Epithelial cell of prostate (primary cell): ENCODE results near the gene TJP2.

ENCODE experiments used
- DNase-seq: peaks from one replicate; pipeline ENCODE4 v3.0.0-alpha.2; 2011; ENCODE audit warnings: low read depth, low spot score
- H3K27ac ChIP-seq: fragments of 450-650 bp; 2 replicates; pipeline ENCODE4 v1.5.1; 2017; ENCODE audit warnings: mild to moderate bottlenecking

Gene TJP2

GRCh38 chr9:69188975-69189374 is 14.9 kb downstream of the TJP2 start:
- H3K27ac ChIP-seq = no peak overlapping the region
- DNase-seq = no peak

DNA sequence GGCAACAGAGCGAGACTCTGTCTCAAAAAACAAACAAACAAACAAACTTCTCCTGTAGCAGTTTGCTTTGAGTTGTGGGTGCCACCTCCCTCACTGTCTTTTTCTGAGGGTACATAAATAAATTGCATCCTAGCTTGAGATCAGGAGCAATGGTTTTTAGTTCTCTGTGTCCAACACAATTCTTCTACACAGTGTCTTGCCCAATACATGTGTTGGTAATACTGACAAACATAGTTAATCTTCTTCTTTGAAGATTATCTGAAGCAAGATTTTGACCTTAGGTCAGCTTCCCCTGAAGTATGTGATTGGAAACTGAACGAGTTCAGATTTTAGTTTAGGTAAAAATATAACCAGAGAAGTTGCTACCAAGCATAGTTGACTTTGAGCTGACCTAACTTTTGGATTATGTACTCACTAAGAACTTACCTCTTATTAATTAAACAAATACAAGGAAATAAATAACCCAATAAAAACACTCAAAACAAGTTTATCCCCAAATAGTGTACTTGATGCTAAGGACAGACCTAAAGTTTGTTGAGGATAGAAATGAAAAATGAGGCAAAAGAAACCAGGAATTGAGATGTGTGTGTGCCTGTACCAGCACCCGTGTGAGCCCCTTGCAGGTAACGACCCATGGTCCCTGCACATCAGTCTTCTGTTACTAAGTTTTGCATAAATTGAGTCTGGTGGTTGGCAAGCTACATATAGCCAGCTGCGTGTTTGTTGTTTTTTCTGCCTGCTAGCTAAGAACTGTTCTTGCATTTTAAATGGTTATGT is 16.2 kb downstream of the TJP2 start:
- H3K27ac ChIP-seq = no peak overlapping the region
- no peak for DNase-seq

GRCh38 chr9:69190863-69191181 is 16.7 kb downstream of the TJP2 start:
- DNase-seq = no peak

GRCh38 chr9:69191231-69191630 is 17.2 kb downstream of the TJP2 start:
- DNase-seq = no peak
- H3K27ac ChIP-seq = no peak overlapping the region

More at GRCh38 chr9:69190863-69191181, 16.7 kb downstream of the TJP2 start:
- H3K27ac ChIP-seq = no peak overlapping the region

DNA sequence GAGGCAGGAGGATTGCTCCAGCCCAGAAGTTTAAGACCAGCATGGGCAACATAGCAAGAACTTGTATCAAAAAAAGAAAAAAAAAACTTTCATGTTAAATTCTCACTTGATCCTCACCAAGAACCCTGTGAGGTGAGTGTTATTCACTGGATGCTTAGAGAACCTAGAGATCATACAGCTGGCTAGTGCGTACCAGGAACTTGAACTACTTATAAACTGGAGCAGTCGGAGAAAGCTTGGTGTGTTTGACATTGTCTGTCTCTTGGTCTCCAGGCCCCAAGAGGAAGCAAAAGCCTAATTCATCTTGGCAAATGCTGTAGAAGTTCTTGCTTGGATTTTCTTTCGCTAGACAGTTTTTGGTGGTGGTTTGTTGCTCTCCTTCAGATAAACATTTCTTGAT is 18.1 kb downstream of the TJP2 start:
- no peak for DNase-seq
- no peak overlapping the region for H3K27ac ChIP-seq

GRCh38 chr9:69193685-69194032 is 19.6 kb downstream of the TJP2 start:
- H3K27ac ChIP-seq = no peak overlapping the region
- no peak for DNase-seq

- H3K27ac ChIP-seq = no peak overlapping the region
- DNase-seq = no peak
Observed at GRCh38 chr9:69194702-69195418, 20.8 kb downstream of the TJP2 start.

DNA sequence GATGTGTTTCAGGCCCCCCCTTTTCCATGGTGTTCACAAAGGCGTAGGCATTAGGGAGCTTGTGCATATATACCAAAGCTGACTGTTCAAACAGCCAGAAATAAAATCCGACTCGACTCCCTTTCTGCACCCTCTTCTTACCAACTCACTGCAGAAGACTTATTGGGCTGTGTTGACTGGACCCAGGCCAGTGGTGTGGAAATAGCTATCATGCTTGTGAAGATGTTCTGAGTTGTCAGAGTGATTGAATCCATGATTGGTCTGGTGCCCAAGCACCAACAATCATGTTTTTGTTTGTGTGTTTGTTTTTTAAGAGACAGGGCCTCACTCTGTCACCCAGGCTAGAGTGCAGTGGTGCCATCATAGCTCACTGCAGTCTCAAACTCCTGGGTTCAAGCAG is 21.6 kb downstream of the TJP2 start:
- DNase-seq = no peak
- H3K27ac ChIP-seq = no peak overlapping the region

GRCh38 chr9:69197687-69198086 is 23.6 kb downstream of the TJP2 start:
- peak overlapping the region; percentile 8 for H3K27ac ChIP-seq
- DNase-seq = no peak

DNA sequence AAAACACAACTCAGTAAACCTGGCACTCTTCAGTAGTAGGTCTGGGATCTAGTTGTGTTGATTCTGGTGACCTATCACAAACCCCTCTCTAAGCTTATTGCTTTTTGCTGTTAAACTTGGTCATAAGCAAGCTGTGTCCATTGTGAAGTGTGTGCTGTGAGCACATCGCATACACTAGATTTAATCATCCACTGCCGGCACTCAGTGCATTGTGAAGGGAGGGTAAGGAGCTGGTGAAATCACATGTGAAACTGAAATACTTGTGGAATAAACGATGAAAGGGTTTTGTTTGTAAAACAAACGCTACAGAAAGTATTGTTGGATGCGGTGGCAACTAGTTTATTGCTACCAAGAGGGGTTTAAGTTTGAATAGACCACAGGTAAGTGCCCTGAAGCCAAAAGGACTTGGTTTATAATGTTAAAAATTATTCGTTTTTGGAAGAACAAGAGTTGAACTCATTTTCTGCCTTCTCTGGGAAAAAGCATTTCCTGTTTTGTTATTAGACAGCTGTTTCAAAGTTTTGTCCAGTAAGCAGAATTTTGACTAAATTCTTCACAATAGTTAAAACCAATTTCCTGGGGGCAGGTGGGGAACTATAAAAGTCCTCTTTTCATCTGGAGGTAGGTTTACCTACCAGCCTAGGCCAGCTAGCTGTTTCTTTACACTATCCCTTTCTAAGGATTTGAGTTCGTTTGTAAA is 24.6 kb downstream of the TJP2 start:
- DNase-seq = no peak
- peak overlapping the region; percentile 8 for H3K27ac ChIP-seq

DNA sequence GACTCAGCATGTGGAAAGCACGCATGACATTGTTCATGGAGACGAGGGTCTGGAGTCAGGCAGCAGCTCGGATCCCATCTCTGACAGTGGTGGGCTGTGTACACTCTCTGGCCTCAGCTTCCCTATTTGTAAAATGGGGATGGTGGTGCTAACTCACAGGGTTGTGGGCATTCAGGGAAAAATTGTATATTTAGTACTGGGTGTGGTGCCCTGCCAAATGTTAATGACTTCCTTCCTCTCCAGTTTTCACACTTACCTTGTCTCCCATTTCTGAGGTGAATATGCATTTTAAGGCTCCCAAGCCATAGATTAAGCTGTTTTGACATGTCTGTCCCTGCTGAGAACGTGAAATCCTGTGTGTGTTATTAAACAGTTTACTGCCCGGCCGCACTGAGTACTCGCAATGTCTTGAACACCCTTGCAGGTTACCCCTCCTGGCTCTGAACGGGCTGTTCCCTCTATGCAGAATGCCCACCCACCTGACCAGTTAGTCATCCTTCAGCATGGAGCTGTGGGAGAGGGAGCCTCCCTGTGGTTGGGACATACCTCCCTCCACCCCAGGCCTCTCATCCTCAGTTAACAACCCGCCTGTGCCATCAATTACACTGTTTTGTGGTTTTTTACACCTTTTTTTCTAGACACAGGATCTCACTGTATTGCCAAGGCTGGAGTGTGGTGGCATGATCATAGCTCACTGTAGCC is 25.8 kb downstream of the TJP2 start:
- DNase-seq = peak; percentile 39
- H3K27ac ChIP-seq = no peak overlapping the region

- no peak for DNase-seq
- H3K27ac ChIP-seq = no peak overlapping the region
Observed at GRCh38 chr9:69202556-69202955, 28.5 kb downstream of the TJP2 start.

DNA sequence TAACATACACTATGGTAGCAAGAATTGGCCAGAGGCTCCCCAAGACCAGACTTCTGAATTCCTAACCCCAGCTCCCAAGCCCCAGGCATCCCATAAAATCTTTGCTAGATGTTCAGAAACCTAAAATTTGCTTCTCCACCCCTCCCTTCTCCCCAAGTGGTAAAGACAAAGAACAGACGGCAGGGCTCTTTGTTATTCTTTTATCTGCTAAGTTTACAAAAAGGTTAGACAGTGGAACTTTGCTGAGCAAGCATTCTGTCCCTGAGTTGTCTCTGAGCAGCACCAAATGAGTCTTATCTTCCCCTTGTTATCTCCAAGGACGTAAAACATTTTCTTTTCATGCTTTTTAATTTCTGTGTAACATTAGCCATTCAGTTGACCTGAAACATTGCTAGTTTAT is 30.2 kb downstream of the TJP2 start:
- H3K27ac ChIP-seq = no peak overlapping the region
- DNase-seq = no peak

DNA sequence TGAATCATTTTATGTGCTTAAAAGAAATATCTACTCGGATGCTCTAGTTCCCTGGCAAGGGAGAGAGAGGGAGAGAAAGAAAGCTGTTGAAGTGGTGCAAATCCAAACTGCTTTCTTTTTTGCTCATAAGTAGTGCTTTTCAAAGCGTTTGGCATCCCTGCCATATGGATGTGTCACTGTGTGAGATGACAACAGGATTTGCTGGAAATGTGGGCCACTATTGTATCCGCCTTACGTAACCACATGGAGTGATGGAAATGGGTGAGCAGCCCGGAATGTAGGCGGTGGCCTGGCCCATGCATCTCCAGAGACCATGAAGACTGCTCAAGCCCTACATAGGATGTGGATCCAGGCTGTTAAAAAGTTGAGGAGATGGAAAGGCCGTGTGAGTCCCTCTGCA is 30.8 kb downstream of the TJP2 start:
- DNase-seq = no peak
- H3K27ac ChIP-seq = no peak overlapping the region

GRCh38 chr9:69206047-69206446 is 32.0 kb downstream of the TJP2 start:
- DNase-seq = no peak
- H3K27ac ChIP-seq = no peak overlapping the region

- H3K27ac ChIP-seq = no peak overlapping the region
- no peak for DNase-seq
Observed at GRCh38 chr9:69207503-69207902, 33.4 kb downstream of the TJP2 start.

DNA sequence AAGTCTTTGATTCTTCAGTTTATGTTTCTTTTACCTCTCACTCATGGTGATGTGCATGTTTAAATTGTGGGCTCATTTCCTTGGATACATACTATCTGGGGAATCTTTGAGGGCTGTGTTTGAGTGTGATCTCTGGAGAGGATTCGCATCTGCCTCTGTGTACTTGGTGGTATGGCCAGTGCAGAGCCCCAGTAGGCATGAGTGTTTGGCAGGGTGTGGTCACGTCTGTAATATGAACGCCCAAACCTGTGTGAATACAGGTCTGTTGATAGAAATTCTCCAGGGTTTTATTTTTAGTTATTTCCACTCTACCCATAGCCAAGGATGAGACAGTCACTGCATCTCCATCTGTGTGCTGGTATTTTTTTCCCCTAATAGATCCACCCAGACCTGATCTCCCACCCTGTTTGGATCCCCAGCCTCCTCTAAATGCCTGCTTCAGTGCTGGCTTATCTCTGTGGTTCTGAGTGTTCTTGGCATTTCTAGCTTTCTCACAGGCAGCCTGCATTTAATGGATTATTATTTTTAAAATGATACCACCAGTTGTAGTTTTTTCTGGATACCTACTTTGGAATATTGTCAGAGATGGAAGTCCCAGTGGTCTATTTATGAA is 37.5 kb downstream of the TJP2 start:
- no peak overlapping the region for H3K27ac ChIP-seq
- no peak for DNase-seq

DNA sequence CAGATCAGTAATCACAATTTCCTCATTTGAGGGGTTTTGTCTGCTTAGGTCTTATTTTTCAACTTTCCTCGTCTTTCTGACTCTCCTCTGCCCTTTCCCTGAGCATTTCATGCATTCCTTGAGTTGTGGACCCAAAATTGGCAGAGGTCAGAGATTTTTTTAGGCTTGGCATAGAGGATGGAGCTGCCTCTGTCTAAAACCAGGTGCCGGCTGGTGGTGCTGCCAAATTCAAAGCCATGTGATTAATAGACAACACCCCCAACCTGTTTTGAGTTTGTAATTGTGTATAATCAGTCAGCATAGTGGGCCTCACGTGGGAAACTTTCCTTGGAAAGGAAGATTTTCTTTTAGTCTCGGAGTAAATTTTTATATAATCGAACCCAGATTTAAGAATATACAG is 39.6 kb downstream of the TJP2 start:
- no peak for DNase-seq
- H3K27ac ChIP-seq = no peak overlapping the region

GRCh38 chr9:69214939-69215338 is 40.9 kb downstream of the TJP2 start:
- DNase-seq = no peak
- no peak overlapping the region for H3K27ac ChIP-seq

GRCh38 chr9:69215774-69216485 is 41.9 kb downstream of the TJP2 start:
- H3K27ac ChIP-seq = no peak overlapping the region

More at GRCh38 chr9:69215774-69216485, 41.9 kb downstream of the TJP2 start:
- no peak for DNase-seq
